Measurements from ENCODE around the gene CEPT1. TPM values are rescaled to one million over a fixed set of nuclear protein-coding genes. Genes with fewer than 3 reads are reported as not detected.

Gene CEPT1
- total and polyA plus RNA-seq, 10 of the 15 experiments (the other 5 are each of a cell fraction or from before 2014, with no cell fraction given), result 29.4 to 77.9 (median 54.8) TPM

- intact Hi-C loops (cut with micrococcal nuclease; ENCODE audit: unreplicated experiment) (loop anchor here (5.0 kb wide), 1 partner anchor 97 kb away; no protein-coding TSS in a partner anchor), in situ Hi-C loops (cut with MboI) (no loop called here)
- CTCF ChIA-PET, result interaction anchor here (1.1 kb wide), 1 partner anchor 15 kb away, joined by 3 read pairs; no protein-coding TSS in a partner anchor
- no peaks in the 10 kb centered on the region; the same call in 2 of the 3 replicates for H3K9me3 ChIP-seq (replicated peaks; ENCODE audit: control insufficient read depth, insufficient read depth, low read length)
- WGBS (ENCODE audit: insufficient coverage, insufficient replicate concordance, low lambda C conversion rate, missing lambda C conversion rate), result 0% methylated on average over 1 of the region's 1 CpG
- H2AFZ ChIP-seq (ENCODE audit: control insufficient read depth, low read depth, low read length), result no peak overlapping the region
- no peaks in the 10 kb centered on the region for H4K20me1 ChIP-seq (ENCODE audit: control insufficient read depth, insufficient read depth)
- SMC1A ChIA-PET (ENCODE audit: uncharacterized antibody, unreplicated experiment), result interaction anchor here (1.1 to 2.3 kb wide), 7 partner anchors 10 to 99 kb away, joined by 3 to 12 read pairs (median 5); partner anchors contain the start of genes CEPT1 and DRAM2
- no peak overlapping the region for H3K4me3 ChIP-seq
- no peak for TF ChIP-seq USF1 (IDR thresholded peaks at IDR 0.05; ENCODE audit: borderline replicate concordance, extremely low read length, insufficient read depth, low read depth, low read length)
- TF ChIP-seq CHD4 (IDR thresholded peaks at IDR 0.05), result no peak
- no peak for TF ChIP-seq HCFC1 (IDR thresholded peaks at IDR 0.05; ENCODE audit: low read length)
- TF ChIP-seq MEF2B (IDR thresholded peaks at IDR 0.05; ENCODE audit: partially characterized antibody, poor library complexity, severe bottlenecking), result no peak
- 0 out of 2 replicates have a peak, but pooled peaks have one; percentile 17 for TF ChIP-seq ATF7 (IDR thresholded peaks at IDR 0.05; ENCODE audit: low read depth)
- no peak for FAIRE-seq
- H3K4me2 ChIP-seq (ENCODE audit: control insufficient read depth, insufficient read depth), result peak overlapping the region; percentile 64
- no peak for DNase-seq (ENCODE audit: low read depth, low spot score)
- POLR2A ChIA-PET, result interaction anchor here (1.1 kb wide), 1 partner anchor 10 kb away, joined by 6 read pairs; the partner anchor contains the start of genes CEPT1 and DRAM2
- H3K27ac ChIP-seq (ENCODE audit: control insufficient read depth, insufficient read depth), result peak overlapping the region; percentile 94
- no peak overlapping the region for H3K9ac ChIP-seq (ENCODE audit: control insufficient read depth, insufficient read depth, low read length)
- peak; percentile 12; the same call in 1 of the 3 replicates for ATAC-seq
- no peaks in the 10 kb centered on the region for H3K27me3 ChIP-seq (replicated peaks in 1 of 2; ENCODE audit: control insufficient read depth in 2 of 2, insufficient read depth in 2 of 2, low read length in 1 of 2)
- peaks cover 50% of the 10 kb centered on the region for H3K4me1 ChIP-seq (ENCODE audit: control insufficient read depth, insufficient read depth, low read length)
- no TSS peak for BruUV-seq (replicated peaks)
- peaks cover 0 to 21% of the 10 kb centered on the region in 2 experiments; a peak in 1 of 4 replicates for H3K36me3 ChIP-seq (ENCODE audit: control insufficient read depth in 2 of 2, insufficient read depth in 2 of 2, low read length in 1 of 2)
- RAD21 ChIA-PET (ENCODE audit: unreplicated experiment), result interaction anchor here (0.8 to 2.3 kb wide), 5 partner anchors 10 to 99 kb away, joined by 3 to 8 read pairs (median 5); partner anchors contain the start of genes CEPT1, DENND2D and DRAM2
- peaks cover 9% of the 10 kb centered on the region for H3K79me2 ChIP-seq (ENCODE audit: control insufficient read depth, insufficient read depth, low read length)
Measured at GRCh38 chr1:111129376-111129775, 10.6 kb upstream of the CEPT1 start.

Measured in GM12878 (cell line).